Fibroblast of lung (primary cell): Measurements from ENCODE around the gene CRTAC1.

Source experiments
- EZH2 ChIP-seq: IDR thresholded peaks from 2 replicates; pipeline ENCODE4 v1.5.1; 2012; ENCODE audit warnings: low read length, control low read depth, mild to moderate bottlenecking; ENCODE audit errors: missing control alignments
- TF ChIP-seq, protein P1 (sequence below), 2 donors: IDR thresholded peaks in 1 of 2; conservative IDR thresholded peaks in 1 of 2; 1 replicate in 1 of 2; 2 replicates in 1 of 2; pipeline ENCODE4 v1.5.1; 2011 to 2012; ENCODE audit warnings: low read length in 2 of 2, control low read depth in 1 of 2, inconsistent platforms in 1 of 2, low read depth in 1 of 2, mild to moderate bottlenecking in 1 of 2

DNA sequence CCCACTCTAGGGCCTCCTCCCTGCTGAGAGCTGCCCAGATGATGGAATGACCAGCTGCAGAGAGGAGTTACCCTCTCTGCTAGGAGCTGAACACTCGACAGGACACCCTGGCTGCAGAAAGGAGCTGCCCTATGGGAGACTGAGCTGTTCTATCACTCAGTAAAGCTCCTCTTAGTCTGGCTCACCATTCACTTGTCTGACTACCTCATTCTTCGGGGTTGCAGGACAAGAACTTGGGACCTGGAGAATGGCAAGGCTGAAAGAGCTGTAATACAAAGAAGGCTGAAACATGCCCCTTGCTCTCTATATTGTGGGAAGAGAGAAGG, 30.5 kb downstream of the CRTAC1 start:
- TF ChIP-seq, protein P1, sequence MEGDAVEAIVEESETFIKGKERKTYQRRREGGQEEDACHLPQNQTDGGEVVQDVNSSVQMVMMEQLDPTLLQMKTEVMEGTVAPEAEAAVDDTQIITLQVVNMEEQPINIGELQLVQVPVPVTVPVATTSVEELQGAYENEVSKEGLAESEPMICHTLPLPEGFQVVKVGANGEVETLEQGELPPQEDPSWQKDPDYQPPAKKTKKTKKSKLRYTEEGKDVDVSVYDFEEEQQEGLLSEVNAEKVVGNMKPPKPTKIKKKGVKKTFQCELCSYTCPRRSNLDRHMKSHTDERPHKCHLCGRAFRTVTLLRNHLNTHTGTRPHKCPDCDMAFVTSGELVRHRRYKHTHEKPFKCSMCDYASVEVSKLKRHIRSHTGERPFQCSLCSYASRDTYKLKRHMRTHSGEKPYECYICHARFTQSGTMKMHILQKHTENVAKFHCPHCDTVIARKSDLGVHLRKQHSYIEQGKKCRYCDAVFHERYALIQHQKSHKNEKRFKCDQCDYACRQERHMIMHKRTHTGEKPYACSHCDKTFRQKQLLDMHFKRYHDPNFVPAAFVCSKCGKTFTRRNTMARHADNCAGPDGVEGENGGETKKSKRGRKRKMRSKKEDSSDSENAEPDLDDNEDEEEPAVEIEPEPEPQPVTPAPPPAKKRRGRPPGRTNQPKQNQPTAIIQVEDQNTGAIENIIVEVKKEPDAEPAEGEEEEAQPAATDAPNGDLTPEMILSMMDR (conservative IDR thresholded peaks at IDR 0.05 in 1 of 2, IDR thresholded peaks at IDR 0.05 in 1 of 2; ENCODE audit: low read depth in 1 of 2, low read length in 2 of 2) = no peak
- TF ChIP-seq EZH2 = no peak
